HG03159 (cell line): Measurements from ENCODE around the gene GGCX.
"Not testable (repeated sequence)": the region's sequence is repeated elsewhere in the genome, so short reads cannot be mapped to it uniquely, and the experiment has no call there.

Experiments
- ATAC-seq: cut with Tn5 transposase; IDR thresholded peaks from one replicate; pipeline ENCODE4 v1.9.1; 2021; ENCODE audit warnings: mild to moderate bottlenecking, moderate library complexity; ENCODE audit not compliant: unreplicated experiment

GGCX gene

DNA sequence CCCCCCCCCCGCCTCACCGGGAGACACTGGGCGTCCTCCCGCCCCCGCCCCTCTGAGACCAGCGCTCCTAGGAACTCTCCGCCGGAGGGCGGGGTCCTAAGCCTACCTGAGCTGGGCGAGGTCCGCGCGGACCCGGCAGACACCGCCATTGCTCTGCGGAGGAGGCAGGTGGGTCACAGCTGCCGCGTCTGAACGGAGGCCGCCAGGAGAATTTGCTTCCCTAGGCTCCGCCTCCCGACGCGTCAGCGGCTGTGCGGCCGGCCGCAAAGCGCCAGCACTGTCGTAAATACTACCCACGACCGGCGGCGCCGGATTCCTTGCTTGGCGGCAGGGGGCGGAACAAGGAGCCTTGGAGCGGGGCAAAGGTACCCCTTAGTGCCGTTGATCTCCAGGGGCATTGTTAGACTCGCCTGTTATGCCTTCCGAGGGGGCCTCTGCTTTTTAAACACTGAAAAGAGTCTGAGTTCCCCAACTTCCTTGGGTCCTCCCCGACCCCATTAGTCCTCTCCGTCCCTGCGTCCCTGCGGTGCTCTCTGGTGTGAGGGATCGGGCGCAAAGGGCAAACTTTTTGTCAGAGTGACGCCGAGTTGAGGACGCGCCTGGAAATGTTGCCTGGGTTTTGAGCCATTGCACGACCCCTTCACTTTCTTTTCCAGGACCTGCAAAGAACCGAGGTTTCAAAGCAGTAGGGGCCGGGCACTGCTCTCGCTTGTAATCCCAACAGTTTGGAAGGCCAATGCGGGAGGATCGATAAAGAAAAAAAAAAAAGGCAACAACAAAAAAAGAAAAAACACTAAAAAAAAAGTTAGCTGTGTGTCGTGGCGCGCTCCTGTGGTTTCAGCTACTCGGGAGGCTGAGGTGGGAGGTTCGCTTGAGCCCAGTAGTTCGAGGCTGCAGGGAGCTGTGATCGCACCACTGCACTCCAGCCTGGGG, at the start of gene GGCX:
Gene GGCX (minus strand): TSS at position 214 of the 933 bp plus-strand sequence. CDS start 65 bp downstream, at position 149.
- peak; percentile 84 for ATAC-seq

DNA sequence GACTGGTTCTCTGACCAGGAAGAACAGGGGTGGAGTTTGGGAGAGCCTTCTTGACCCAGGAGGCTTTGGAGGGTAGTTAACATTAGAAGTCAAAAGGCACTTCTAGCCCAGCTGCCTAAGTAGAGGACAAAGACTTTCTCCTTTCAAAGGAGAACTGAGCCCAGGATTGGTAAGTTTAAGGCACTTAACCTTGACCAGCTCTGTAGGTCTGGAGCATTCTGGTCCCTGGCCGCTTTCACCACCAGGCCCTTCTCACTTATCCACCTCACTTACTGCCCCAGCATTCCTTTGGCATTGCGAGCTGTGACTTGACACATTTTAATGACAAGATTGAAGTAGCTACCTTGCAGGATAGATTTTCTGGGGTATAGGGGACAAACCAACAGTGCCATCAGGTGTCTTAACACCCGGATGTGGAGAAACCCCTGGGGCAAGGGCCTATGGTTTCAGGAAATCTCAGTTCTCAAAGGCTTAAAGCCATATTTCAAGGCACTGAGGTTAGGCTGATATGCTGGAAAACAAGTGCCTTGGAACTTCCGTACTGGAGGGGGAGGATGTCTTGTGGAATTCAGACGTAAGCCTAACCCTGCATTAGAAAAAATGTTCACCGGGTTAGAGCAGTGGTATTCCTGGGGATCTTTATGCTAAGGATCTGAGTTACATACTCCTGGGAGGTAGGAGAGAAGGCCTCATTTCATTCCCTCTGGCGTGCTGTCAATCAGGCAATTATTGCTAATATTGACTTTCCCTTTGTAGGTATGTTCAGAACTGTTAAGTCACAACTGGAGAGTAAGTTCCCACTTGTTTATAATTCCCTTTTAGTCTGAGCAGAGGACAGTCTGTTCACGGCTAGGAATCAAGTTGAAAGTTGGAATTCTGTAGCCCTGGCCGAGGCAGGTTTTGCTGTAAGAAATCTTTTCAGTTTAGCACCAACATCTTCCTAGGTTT, 46.2 kb upstream of the GGCX start:
- ATAC-seq: no peak

DNA sequence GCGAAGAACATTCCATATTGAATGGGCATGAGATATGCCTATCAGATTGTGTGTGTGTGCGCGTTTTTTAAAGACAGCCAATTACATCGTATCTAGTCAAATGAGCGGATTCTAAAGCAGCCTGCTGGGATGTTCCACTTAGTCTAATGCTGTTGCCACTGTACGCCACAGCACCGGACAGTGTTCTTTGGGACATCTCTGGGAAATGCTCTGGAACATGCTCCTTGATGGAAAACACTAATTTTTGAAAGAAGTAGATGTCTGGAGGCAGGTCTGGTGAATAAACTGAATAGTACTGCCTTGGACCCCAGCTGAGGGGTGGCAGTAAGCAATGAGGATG, 44.8 kb upstream of the GGCX start:
- no peak for ATAC-seq

DNA sequence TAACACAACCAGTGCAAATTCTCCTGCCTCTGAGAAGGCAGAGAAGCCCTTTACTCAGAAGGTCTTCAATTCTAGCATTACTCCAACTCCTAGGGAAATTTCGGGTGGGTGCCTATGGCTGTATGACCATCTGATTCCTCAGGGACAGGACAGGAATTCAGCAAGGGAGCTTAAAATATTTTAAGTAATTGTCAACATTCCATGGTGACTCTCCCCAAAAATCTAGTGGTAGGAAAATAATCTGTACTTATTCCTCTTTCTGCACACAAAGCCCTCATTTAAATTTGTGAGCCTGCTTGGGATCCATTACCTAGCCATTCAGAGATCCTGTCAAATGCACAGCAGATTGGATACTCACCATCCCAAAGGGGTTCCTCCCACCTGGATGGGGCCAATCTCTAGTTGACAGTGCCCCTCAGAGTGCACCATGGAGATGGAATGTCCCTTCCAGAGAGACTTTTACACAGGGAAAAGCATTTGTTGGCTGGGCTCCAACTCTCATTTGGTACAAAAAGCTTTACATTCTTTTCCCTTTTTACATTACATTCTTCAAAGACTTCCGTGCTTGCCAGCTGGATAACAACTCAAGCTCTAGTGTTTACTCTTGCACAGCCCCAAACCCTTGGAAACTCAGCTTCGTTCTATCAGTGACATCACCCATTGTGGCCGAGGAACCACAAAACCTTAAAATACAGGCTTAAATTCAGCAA, 44.3 kb upstream of the GGCX start:
- ATAC-seq: no peak

DNA sequence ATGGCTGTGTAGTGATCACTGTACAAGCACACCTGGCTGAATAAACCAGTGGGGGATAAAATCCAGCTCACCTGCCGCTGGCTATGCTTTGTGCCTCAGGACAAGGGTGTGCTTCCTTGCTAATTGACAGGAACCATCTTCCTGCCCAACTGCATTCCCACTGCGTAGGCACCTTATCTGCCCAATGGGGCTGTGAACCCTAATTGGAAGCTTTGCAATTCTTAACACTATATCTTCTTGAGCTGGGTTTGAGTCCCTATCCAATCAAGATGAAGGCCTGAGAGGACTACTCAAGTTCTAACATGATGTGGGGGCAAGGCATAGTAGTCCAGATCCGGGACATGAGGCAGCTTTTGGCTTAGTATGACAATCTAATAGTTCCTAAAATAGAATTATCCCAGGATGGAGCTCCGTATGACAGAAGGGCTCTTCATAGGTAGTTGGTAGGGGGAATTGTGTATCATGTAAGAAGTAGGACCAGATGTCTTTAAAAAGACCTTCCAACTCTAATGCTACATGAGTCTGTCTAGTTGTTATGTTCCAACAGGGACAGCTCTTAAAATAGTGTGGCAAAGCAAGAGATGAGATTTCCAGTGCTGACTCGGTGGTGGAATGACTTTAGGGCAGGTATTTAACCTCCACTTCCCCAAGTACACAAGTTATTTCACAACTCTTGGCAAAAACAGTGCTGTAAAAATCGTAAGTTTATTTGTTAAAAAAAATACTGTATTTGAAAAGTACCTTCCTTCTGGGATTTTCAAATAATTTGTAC, 43.5 kb upstream of the GGCX start:
- ATAC-seq: no peak

DNA sequence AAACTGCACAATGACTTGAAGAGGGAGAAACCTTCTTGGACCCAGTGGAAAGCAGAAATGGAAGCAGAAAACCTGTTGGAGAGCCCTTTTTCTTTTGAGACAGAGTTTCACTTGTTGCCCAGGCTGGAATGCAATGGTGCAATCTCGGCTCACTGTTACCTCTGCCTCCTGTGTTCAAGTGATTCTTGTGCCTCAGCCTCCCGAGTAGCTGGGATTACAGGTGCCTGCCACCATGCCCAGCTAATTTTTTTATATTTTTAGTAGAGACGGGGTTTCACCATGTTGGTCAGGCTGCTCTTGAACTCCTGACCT, 42.8 kb upstream of the GGCX start:
- not testable (repeated sequence) for ATAC-seq

DNA sequence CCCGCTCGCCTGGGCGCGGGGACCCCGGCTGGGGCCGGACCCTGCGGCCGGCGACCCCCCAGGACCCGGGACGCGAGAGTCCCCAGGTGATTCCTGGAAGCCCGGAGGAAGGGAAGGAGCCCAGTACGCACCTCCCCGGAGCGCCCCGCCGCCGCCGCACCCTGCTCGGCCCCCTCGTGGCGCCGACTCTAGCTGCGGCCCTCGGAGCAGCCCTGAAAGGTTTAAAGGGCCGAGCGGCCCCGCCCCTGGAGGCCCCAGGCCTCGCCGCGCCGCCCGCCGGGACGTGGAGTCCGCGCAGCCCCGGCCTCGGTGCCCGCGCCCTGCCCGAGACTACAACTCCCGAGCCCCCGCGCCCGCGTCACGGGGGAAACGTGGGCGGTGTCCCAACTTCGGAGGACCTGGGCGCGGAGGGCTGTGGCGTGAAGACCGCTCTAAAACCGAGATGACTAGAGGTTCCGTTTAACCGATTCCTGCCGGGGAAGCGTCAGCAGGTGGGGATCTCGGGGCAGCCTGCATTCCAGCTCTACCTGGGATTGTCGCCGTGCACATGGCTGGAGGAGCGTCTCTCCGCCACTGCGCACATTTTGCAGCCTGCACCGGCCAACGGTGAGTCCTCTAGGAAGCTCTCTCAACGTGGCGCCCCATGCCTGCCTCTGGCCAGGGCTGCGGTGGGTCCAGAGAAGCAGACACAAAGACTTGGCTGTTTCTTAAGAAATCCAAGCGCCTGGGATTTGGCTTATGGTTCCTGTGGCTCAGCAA, 41.4 kb upstream of the GGCX start, which contains the start of gene TMEM150A:
Gene TMEM150A (minus strand): TSS at position 223 of the 759 bp plus-strand sequence. CDS start 750 bp downstream, outside the sequence.
- ATAC-seq: peak; percentile 92

DNA sequence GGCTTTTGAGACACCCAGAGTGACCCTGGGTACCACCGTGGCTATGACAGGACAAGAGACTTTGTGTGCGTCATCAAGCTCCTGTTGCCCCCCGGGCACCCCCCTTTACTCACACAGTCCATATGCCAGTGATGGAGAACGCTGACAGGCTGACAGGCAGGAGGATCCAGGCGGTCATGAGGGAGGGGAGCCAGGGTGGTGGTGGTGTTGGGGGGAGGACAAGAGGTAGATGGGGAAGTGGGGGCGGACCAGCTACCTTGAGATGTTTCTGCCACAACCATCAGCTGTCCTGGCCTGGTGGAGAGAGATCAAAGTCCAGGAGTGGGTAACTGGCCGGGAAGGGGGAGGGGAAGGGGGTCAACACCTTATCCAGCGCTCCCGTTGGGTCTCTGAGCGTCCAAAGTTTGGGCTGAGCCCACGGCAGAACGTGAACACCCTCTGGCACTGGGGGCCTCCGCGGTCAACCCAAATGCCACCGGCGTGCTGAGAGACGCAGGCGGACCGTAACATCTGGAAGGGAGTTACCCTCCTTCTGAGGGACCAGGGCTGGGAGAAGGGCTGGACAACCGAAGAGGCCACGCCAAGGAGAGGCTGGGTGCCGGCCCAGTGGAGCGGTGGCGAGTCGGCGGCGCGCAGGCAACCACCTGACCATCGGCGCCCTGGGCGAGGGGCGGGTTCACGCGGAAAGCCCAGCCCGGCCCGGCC, 40.6 kb upstream of the GGCX start:
- peak; percentile 26 for ATAC-seq

DNA sequence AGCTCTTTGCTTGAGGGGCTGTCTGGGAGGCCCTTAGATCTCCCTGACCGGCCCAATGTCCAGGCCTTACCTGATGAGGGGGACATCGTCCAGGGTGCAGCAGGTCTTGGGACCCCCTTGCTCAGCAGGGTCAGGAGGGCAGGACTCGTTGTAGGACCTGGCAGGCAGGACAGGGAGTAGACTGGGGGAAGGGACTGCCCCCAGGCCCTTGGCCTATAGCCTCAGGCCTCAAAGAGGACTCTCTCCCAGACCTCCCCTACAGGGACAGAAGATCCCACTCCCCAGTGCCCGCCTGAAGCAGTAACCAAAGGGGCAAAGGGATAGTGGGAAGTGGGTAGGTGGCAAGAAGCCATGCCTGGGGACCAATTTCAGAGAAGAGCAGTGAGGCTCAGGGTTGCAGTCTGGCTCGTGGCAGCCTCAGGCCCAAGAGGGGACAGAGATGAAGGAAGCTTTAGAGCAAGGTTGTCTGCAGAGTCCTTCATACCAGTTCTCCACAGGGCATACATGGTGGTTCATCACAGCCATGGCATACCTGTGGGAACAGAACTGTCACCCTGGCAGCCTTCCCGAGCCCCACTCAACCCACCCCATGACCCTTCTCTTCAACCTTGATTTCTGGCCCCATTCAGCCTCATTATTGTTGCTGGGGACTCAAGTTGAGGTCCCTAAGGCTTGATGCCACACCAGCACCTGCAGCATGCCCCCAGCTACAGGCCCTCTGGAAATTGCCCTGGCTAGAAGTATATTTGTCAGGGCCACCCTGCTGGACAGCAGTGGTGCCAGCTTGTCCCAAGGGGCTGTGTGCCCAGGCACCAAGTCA, 39.9 kb upstream of the GGCX start:
- ATAC-seq: no peak

DNA sequence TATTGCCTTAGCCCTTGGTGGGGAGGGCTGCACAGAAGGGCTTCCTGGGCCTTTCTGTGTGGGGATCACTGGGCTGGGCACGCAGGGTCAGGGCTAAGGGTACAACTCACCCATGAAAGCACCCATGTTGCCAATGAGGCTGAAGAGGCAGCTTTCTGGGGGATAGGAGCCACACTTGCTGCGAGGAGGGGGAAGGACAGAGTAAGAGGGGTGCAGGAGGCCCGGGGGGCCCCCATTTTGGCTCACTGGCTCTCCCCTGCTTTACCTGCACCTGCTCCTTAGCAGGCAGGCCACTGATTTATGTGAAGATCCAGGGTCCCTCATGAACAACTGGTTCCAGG, 38.9 kb upstream of the GGCX start:
- ATAC-seq: no peak

DNA sequence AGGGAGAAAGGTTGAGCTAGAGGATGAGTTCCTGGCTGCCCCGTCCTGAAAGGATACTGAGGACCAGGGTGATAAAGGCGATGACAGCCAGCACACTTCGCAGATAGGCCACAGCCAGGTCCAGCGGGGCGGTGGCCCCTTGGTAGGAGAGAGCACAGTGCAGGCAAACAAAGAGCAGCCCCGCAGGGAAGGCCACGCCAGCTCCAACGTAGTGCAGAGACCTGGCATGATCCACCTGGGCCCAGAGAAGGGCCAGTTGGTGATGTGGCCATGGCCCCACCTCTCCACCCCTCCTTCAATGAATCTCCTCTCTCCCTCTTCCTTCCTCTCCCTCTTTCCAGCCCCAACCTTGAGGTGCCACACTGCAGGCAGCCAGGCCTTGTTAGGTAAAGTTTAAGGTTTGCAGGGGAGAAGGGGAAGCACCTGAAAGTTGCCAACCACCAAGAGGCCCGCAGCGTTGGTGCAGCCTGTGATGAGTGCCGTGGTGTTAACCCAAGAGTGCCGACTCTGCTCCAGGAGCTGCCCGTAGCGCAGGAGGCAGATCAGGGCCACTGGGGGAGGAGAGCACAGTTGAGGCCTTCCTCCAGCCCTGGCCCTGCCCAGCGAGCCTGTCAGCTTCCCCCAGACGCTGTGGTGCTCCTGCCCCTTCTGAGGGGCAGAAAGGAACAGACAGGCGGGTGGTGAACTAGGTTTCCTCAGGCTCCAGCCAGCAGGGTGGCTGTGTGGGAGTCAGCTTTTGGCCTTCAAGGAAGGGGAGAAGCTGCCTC, 38.4 kb upstream of the GGCX start:
- ATAC-seq: no peak

DNA sequence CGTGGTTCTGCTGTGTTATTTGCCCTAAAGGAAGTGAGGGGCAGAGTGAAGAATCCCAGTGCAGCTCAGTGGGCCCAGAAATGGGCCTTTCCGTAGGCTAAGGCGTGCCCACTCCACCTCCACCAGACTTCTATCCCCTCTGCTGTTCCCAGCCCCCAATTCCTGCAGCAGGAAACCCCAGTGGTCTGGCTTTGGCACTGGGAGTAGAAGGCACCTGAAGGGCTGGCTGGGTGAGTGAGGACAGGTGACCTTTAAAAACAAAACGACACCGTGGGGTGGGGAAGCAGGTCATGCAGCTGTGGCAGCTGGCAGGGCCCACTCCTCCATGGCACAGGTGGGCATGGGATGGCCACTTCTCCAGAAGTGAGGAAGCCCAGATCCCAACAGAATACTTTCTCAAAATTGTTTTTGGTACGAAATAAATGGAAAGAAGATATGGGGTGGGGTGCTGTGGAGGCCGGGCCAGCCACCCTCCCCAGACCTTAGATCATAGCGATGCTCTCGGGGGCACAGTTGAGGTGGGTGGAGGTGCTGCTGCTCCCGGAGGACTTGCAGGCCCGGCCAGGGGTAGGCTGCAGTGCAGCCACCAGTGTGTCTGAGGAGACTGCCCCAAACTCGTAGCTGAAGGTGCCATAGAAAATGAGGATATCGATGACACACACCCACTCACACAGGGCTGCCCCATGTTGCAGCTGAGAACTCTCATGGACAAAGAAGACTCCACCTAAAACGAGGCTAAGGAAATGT, 37.5 kb upstream of the GGCX start:
- ATAC-seq: no peak

DNA sequence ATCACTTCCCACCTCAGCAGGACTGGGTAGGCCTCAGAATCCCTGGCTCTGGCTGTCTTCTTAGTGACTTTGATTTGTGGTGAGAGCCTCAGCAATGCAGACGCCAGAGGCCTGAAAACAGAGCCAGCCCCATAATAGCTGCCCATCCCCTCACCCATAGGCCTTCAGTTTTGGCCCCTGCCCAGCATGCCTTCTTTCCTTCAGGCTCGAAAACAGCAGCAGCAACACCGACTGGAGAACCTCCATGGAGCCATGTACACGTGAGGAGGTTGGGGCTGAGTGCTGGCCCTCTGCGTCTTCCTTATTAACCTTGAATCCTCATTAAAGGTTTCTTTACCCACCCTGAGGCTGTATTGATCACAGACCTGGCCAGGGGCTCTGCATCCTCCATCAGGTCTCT, 35.9 kb upstream of the GGCX start:
- ATAC-seq: no peak

DNA sequence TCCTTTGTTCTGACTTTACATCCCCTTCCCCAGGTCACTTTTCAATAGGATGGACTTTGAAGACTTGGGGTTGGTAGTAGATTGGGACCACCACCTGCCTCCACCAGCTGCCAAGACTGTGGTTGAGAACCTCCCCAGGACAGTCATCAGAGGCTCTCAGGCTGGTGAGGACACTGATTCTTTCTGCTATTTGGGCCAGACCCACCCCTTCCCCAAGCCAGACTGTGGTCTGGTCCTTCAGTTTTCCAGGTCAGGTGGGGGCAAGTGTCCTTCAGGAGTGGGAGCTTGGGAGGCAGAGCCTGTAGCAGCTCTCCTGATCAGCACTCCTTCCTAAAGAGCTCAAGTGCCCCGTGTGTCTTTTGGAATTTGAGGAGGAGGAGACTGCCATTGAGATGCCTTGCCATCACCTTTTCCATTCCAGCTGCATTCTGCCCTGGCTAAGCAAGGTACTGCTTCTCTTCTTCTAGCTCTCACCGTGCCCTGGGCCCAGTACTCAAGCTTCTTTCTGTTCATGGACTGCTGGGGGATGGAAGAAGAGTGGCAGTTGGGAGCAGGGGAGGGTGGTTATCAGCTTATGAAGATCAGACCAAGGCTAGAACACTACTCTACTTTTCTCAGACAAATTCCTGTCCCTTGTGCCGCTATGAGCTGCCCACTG, 35.3 kb upstream of the GGCX start:
- ATAC-seq: no peak

DNA sequence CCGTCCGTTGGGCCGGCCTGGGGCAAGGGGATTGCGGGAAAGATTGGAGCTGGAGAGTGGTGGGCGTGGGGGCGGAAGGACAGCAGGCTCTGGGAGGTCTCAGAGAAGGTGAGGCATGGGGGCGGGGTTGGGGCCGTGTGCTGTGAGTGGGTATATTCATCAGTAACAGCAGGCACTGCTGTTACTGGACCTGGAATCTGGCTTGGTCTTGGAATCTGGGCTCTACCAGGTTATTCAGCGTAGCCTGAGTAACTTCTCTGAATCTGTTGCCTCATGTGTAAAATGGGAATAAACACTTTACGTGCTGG, 34.7 kb upstream of the GGCX start:
- ATAC-seq: no peak

DNA sequence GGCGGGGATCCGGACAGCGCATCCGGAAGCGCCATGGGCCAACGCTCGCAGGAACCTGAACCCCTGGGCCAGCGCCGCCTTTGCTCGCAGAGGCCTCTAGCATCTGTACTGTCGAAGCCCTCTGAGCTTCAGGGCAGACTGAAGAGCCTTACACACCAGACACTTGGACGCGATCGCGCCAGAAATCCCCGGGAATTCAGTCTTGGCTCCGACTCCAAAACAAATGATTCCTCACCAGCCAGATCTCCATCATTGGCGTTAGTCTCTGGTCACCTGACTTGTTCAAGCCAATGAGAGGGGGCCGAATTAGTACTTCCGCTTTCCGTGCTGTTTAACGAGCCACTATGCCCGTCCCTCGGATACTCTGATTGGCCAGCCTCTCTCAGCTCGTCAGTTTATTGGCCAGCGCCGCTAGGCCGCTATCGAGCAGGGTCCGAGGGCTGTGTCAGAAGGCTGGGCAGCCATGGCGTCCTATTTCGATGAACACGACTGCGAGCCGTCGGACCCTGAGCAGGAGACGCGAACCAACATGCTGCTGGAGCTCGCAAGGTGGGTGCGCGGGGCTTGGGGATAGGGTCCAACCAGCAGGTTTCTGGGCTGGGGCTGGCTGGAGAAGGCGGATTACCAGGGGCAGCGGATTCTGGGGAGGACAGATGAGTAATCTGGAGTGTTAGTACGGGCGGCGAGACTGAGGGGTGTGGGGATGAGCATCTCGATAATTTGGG, 34.2 kb upstream of the GGCX start, which contains the start of gene RNF181:
Gene RNF181 (plus strand): TSS at position 445 of the 725 bp plus-strand sequence. CDS start 19 bp downstream, at position 464.
- peak; percentile 99 for ATAC-seq
